Non-pigmented ciliary epithelial cell (primary cell): ENCODE measurements around the gene SLC13A3.
A peak's percentile ranks its signal among the peaks of the same experiment; 100 is the strongest.

ENCODE experiments used
- DNase-seq: peaks from one replicate; pipeline ENCODE4 v3.0.0-alpha.2; 2010; ENCODE audit warnings: low read depth

Gene SLC13A3

GRCh38 chr20:46636514-46636913, 14.7 kb downstream of the SLC13A3 start:
- no peak for DNase-seq

- no peak for DNase-seq
Measured at GRCh38 chr20:46635514-46636136, 15.6 kb downstream of the SLC13A3 start.

- DNase-seq = no peak
Measured at GRCh38 chr20:46634528-46634927, 16.7 kb downstream of the SLC13A3 start.

- DNase-seq = no peak
Measured at GRCh38 chr20:46631874-46632446, 19.3 kb downstream of the SLC13A3 start.

GRCh38 chr20:46631212-46631869, 19.9 kb downstream of the SLC13A3 start:
- no peak for DNase-seq

GRCh38 chr20:46630306-46630705, 21.0 kb downstream of the SLC13A3 start:
- DNase-seq = no peak

- DNase-seq = no peak
Measured at GRCh38 chr20:46629341-46629740, 21.9 kb downstream of the SLC13A3 start.

GRCh38 chr20:46627234-46627633, 24.0 kb downstream of the SLC13A3 start:
- no peak for DNase-seq

- no peak for DNase-seq
Measured at GRCh38 chr20:46626758-46627157, 24.5 kb downstream of the SLC13A3 start.

GRCh38 chr20:46625875-46626373, 25.3 kb downstream of the SLC13A3 start:
- no peak for DNase-seq

- no peak for DNase-seq
Measured at GRCh38 chr20:46624946-46625345, 26.3 kb downstream of the SLC13A3 start.

- no peak for DNase-seq
Measured at GRCh38 chr20:46622165-46622564, 29.1 kb downstream of the SLC13A3 start.

- peak; percentile 43 for DNase-seq
Measured at GRCh38 chr20:46621492-46621891, 29.8 kb downstream of the SLC13A3 start.

GRCh38 chr20:46619445-46619844, 31.8 kb downstream of the SLC13A3 start:
- no peak for DNase-seq

GRCh38 chr20:46618316-46619100, 32.8 kb downstream of the SLC13A3 start:
- no peak for DNase-seq

- no peak for DNase-seq
Measured at GRCh38 chr20:46614503-46614902, 36.8 kb downstream of the SLC13A3 start.

GRCh38 chr20:46610145-46610544, 41.1 kb downstream of the SLC13A3 start:
- DNase-seq = no peak

GRCh38 chr20:46609043-46609442, 42.2 kb downstream of the SLC13A3 start:
- DNase-seq = no peak

GRCh38 chr20:46607849-46608497, 43.3 kb downstream of the SLC13A3 start:
- DNase-seq = no peak

GRCh38 chr20:46607191-46607848, 43.9 kb downstream of the SLC13A3 start:
- DNase-seq = no peak

- no peak for DNase-seq
Measured at GRCh38 chr20:46606817-46607190, 44.5 kb downstream of the SLC13A3 start.
